B cell (primary cell): ENCODE data around the gene ID3. TPM values are rescaled to one million over a fixed set of nuclear protein-coding genes. Genes with fewer than 3 reads are reported as not detected.
A peak's percentile ranks its signal among the peaks of the same experiment; 100 is the strongest.

ENCODE experiments used
- ATAC-seq: fragments of 200-7000 bp; cut with Tn5 transposase; one replicate; pipeline ENCODE4 v1.10.0; 2021; ENCODE audit warnings: low read depth, mild to moderate bottlenecking, moderate number of reproducible peaks, moderate library complexity
- CTCF ChIA-PET: fragments of 350-600 bp; sonication (Branson Sonifier 250); formaldehyde crosslinking; loops from one replicate; lab custom pipeline; 2021; ENCODE audit warnings: antibody characterized with exemption, inconsistent platforms; lab: Charles Lee
- POLR2A ChIA-PET: fragments of 350-600 bp; sonication (Branson Sonifier 250); formaldehyde crosslinking; loops from one replicate; lab custom pipeline; 2021; ENCODE audit warnings: antibody characterized with exemption; lab: Charles Lee
- DNase-seq: peaks from one replicate; pipeline ENCODE4 v3.0.0; 2013
- H2AFZ ChIP-seq: 2 replicates; pipeline ENCODE4 v1.6.1; 2012; ENCODE audit warnings: mild to moderate bottlenecking, low read depth, low read length; ENCODE audit not compliant: insufficient read depth, poor library complexity, severe bottlenecking
- H3K27ac ChIP-seq, 2 donors: 1 replicate in 1 of 2; 2 replicates in 1 of 2; pipeline ENCODE4 v1.5.1; 2012 to 2013; ENCODE audit warnings: low read length in 2 of 2, mild to moderate bottlenecking in 2 of 2, moderate library complexity in 1 of 2
- H3K27me3 ChIP-seq, 4 experiments: fragments of 200-600 bp in 1 of 4; sonication (generic) in 1 of 4; replicated peaks in 1 of 4; 1 replicate in 2 of 4; 2 replicates in 2 of 4; pipeline versions ENCODE4 v1.6.1 to v1.7.0; 2013 to 2016; ENCODE audit warnings: low read length in 3 of 4, mild to moderate bottlenecking in 2 of 4, mixed read lengths in 1 of 4, moderate library complexity in 1 of 4; ENCODE audit not compliant: insufficient read depth in 4 of 4, control insufficient read depth in 3 of 4; ENCODE audit errors: control extremely low read depth in 1 of 4
- H3K36me3 ChIP-seq, 2 experiments: replicated peaks in 1 of 2; 1 replicate in 1 of 2; 2 replicates in 1 of 2; pipeline versions ENCODE4 v1.6.1 to v1.7.1; 2013; ENCODE audit warnings: low read length in 1 of 2; ENCODE audit not compliant: insufficient read depth in 2 of 2, control insufficient read depth in 1 of 2; ENCODE audit errors: control extremely low read depth in 1 of 2, extremely low read depth in 1 of 2
- H3K4me1 ChIP-seq, 2 donors: fragments of 200-600 bp in 1 of 2; sonication (generic) in 1 of 2; 1 replicate in 1 of 2; 2 replicates in 1 of 2; pipeline versions ENCODE4 v1.5.1 to v1.6.1; 2013 to 2017; ENCODE audit warnings: low read length in 2 of 2; ENCODE audit not compliant: control insufficient read depth in 2 of 2, insufficient read depth in 2 of 2
- H3K4me2 ChIP-seq: replicated peaks from 2 replicates; pipeline ENCODE3; 2012; ENCODE audit warnings: mild to moderate bottlenecking, low read depth, low read length; ENCODE audit not compliant: poor library complexity, severe bottlenecking
- H3K4me3 ChIP-seq, 5 experiments: fragments of 200-600 bp in 1 of 5; sonication (generic) in 1 of 5; 1 replicate in 3 of 5; 2 replicates in 2 of 5; pipeline versions ENCODE4 v1.5.1 to v1.7.0; 2011 to 2016; ENCODE audit warnings: low read length in 4 of 5, mild to moderate bottlenecking in 4 of 5, low read depth in 2 of 5, control low read depth in 1 of 5, moderate library complexity in 1 of 5; ENCODE audit not compliant: insufficient read depth in 1 of 5; ENCODE audit errors: control extremely low read depth in 1 of 5, extremely low read depth in 1 of 5
- H3K79me2 ChIP-seq: fragments of 200-600 bp; sonication (generic); one replicate; pipeline ENCODE4 v1.6.0; 2016; ENCODE audit warnings: low read length; ENCODE audit not compliant: control insufficient read depth, insufficient read depth
- H3K9ac ChIP-seq: fragments of 200-600 bp; sonication (generic); 2 replicates; pipeline ENCODE4 v1.6.1; 2017; ENCODE audit warnings: mild to moderate bottlenecking, low read length, moderate library complexity
- H3K9me3 ChIP-seq, 3 donors: one replicate each; pipeline versions ENCODE4 v1.6.1 to v1.7.1; 2013; ENCODE audit warnings: low read length in 2 of 3; ENCODE audit not compliant: control insufficient read depth in 2 of 3, insufficient read depth in 1 of 3; ENCODE audit errors: control extremely low read depth in 1 of 3
- H4K20me1 ChIP-seq: 2 replicates; pipeline ENCODE4 v1.6.0; 2012; ENCODE audit warnings: mild to moderate bottlenecking, low read length; ENCODE audit not compliant: insufficient read depth, control insufficient read depth, poor library complexity, severe bottlenecking
- H3K27ac Mint-ChIP-seq: one replicate; pipeline ENCODE4 v1.8.0; 2021; ENCODE audit warnings: mixed read lengths
- H3K27me3 Mint-ChIP-seq: one replicate; pipeline ENCODE4 v1.8.0; 2021; ENCODE audit warnings: mixed read lengths
- H3K4me1 Mint-ChIP-seq: one replicate; pipeline ENCODE4 v1.8.0; 2021; ENCODE audit warnings: mixed read lengths
- H3K4me3 Mint-ChIP-seq: one replicate; pipeline ENCODE4 v1.8.0; 2021; ENCODE audit warnings: mixed read lengths
- H3K9me3 Mint-ChIP-seq: one replicate; pipeline ENCODE4 v1.8.0; 2022; ENCODE audit warnings: mixed read lengths; ENCODE audit not compliant: insufficient read depth
- CTCF ChIP-seq: fragments of 200-600 bp; IDR thresholded peaks from one replicate; pipeline ENCODE4 v1.8.0; 2022; ENCODE audit warnings: antibody characterized with exemption, mild to moderate bottlenecking
- EZH2 ChIP-seq: IDR thresholded peaks from 2 replicates; pipeline ENCODE4 v1.6.1; 2012; ENCODE audit warnings: borderline replicate concordance, low read depth, mild to moderate bottlenecking, moderate library complexity, low read length; ENCODE audit not compliant: insufficient read depth, poor library complexity, severe bottlenecking
- WGBS: methylation state at CpG from one replicate; pipeline ENCODE4 v1.1.5; 2013; ENCODE audit warnings: missing lambda C conversion rate; ENCODE audit not compliant: insufficient coverage; 5-methylcytosine and 5-hydroxymethylcytosine counted together
- intact Hi-C: fragments of 100-400 bp; cut with micrococcal nuclease; formaldehyde crosslinking; loops from one replicate; pipeline ENCODE4 v1.10.0; 2022
- polyA plus RNA-seq: library from polyadenylated mRNA; depleted of rRNA; stranded (reverse); fragments of >200 nt; gene quantifications from 2 replicates; pipeline ENCODE4 v1.2.3, GENCODE V29; 2012
- total RNA-seq, 2 donors: library from RNA; stranded (reverse); fragments of 120-200 nt in 1 of 2; gene quantifications; 1 replicate in 1 of 2; 2 replicates in 1 of 2; pipeline versions ENCODE4 v1.2.3 to v1.2.4, GENCODE V29; 2013 to 2022

ID3 gene
- total and polyA plus RNA-seq, 2 donors (not counting 1 experiment from before 2014, with no cell fraction given): 212 to 367 TPM

DNA sequence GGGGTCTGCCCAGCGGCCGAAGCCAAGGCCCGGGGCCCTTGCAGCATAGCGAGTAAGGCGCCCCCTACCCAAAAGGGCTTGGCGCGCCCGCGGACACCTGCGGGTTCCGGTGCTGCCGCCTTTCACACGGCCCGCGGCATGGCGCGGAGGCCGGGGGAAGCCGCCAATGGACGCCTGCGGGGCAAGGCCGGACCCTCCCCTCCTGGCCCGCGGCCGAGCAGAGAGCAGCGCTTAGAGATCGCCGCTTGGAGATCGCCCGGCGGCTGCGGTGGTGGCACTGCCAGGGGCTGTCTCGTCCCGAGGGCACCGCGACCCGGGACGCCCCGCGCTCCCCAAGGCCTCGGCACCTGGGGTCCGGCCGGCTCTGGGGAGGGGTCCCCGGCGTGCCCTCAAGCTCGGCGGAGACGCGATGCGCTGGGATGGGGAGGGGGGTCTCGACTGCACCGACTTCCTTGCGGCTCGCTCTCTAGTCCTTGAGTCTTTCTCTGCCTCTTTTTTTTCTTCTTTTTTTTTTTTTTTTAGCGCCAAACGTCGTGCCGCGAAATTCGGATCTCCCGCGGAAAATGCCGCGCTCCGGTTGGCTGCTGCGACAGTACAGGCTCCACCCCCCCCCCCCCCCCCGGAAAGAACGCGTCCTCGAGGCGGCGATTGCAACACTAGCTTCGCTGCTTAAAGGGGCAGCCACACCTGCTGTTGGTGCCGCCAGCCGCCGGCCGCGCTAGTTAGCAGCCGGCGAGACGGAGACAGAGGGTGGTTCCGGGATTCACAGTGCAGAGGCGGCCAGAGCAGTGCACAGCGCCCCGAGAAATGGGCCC, 28.3 kb downstream of the ID3 start, which contains the start of gene E2F2:
Gene E2F2 (minus strand): TSS at position 487 of the 815 bp plus-strand sequence. CDS start 440 bp downstream, at position 47.
- ATAC-seq (peak; percentile 83), DNase-seq (peak; percentile 91)
- intact Hi-C loops: loop anchor here (1.0 to 2.0 kb wide), 4 partner anchors 9 to 212 kb away; partner anchors contain the start of genes ASAP3, ELOA and ZNF436
- peak within 1 kb of the TSS; percentile 40 to 71 (median 63) for H3K4me3 ChIP-seq
- H3K4me1 Mint-ChIP-seq: peaks cover 79% of the 10 kb centered on the region
- no peaks in the 10 kb centered on the region for H3K36me3 ChIP-seq
- H3K9ac ChIP-seq: peak within 1 kb of the TSS; percentile 70
- peak within 1 kb of the TSS; percentile 66 for H2AFZ ChIP-seq
- H3K4me1 ChIP-seq: peaks cover 69 to 75% of the 10 kb centered on the region in 2 donors
- peak within 1 kb of the TSS; percentile 99 for H3K4me2 ChIP-seq
- H3K9me3 ChIP-seq: no peaks in the 10 kb centered on the region
- H3K9me3 Mint-ChIP-seq: no peaks in the 10 kb centered on the region
- H3K27me3 Mint-ChIP-seq: no peaks in the 10 kb centered on the region
- ChIA-PET POLR2A (interaction anchor here (0.6 to 1.5 kb wide), 8 partner anchors 29 to 373 kb away, joined by 3 to 10 read pairs (median 4); partner anchors contain the start of genes ASAP3 and HNRNPR), CTCF (interaction anchor here (1.3 to 17.1 kb wide), 6 partner anchors 8 to 432 kb away, joined by 3 to 332 read pairs (median 9); no protein-coding TSS in a partner anchor)
- TF ChIP-seq CTCF: no peak
- TF ChIP-seq EZH2: no peak
- peaks cover 9% of the 10 kb centered on the region for H3K79me2 ChIP-seq
- peak within 1 kb of the TSS; percentile 61 for H3K27ac Mint-ChIP-seq
- H3K4me3 Mint-ChIP-seq: peak within 1 kb of the TSS; percentile 85
- H4K20me1 ChIP-seq: no peaks in the 10 kb centered on the region
- under 1% methylated on average over 81 of the region's 85 CpGs for WGBS
- peaks cover 0 to 7% (median 0%) of the 10 kb centered on the region in 4 experiments for H3K27me3 ChIP-seq
- no peak within 1 kb of the TSS for H3K27ac ChIP-seq
